ENCODE measurements around the gene MRGPRD.

MRGPRD gene

GRCh38 chr11:68992743-68993255 is 12.0 kb upstream of the MRGPRD start:
- H3K4me1 Mint-ChIP-seq, result peaks cover 2 to 4% of the 10 kb centered on the region in 2 donors
- H3K4me3 Mint-ChIP-seq, result no peak overlapping the region
- no peak for DNase-seq
- no peak overlapping the region for H3K27ac Mint-ChIP-seq
- H3K36me3 Mint-ChIP-seq, result no peaks in the 10 kb centered on the region
- peaks cover 33 to 50% of the 10 kb centered on the region in 2 donors for H3K27me3 Mint-ChIP-seq
- no peaks in the 10 kb centered on the region for H3K9me3 Mint-ChIP-seq
- no peak for ATAC-seq (replicated peaks)

GRCh38 chr11:68990995-68991780 is 10.4 kb upstream of the MRGPRD start:
- DNase-seq (no peak), ATAC-seq (replicated peaks) (no peak)
- H3K4me1 Mint-ChIP-seq, result peaks cover 2 to 4% of the 10 kb centered on the region in 2 donors
- H3K9me3 Mint-ChIP-seq, result peaks cover 8 to 13% of the 10 kb centered on the region in 2 donors
- H3K4me3 Mint-ChIP-seq, result no peak overlapping the region
- peaks cover 40 to 58% of the 10 kb centered on the region in 2 donors for H3K27me3 Mint-ChIP-seq
- peaks cover 5 to 10% of the 10 kb centered on the region in 2 donors for H3K36me3 Mint-ChIP-seq
- no peak overlapping the region for H3K27ac Mint-ChIP-seq

- DNase-seq, result no peak
- peaks cover 2 to 4% of the 10 kb centered on the region in 2 donors for H3K4me1 Mint-ChIP-seq
- peaks cover 5 to 10% of the 10 kb centered on the region in 2 donors for H3K36me3 Mint-ChIP-seq
- H3K9me3 Mint-ChIP-seq, result peaks cover 8 to 14% of the 10 kb centered on the region in 2 donors
- peaks cover 40 to 67% of the 10 kb centered on the region in 2 donors for H3K27me3 Mint-ChIP-seq
- no peak overlapping the region for H3K4me3 Mint-ChIP-seq
- H3K27ac Mint-ChIP-seq, result no peak overlapping the region
- ATAC-seq (replicated peaks), result no peak
These were observed 9.3 kb upstream of the MRGPRD start for GRCh38 chr11:68989936-68990606.

- H3K27me3 Mint-ChIP-seq, result peaks cover 34 to 62% of the 10 kb centered on the region in 2 donors
- no peak overlapping the region for H3K4me3 Mint-ChIP-seq
- DNase-seq (no peak), ATAC-seq (replicated peaks) (no peak)
- peaks cover 5 to 10% of the 10 kb centered on the region in 2 donors for H3K36me3 Mint-ChIP-seq
- H3K9me3 Mint-ChIP-seq, result peaks cover 8 to 14% of the 10 kb centered on the region in 2 donors
- H3K27ac Mint-ChIP-seq, result no peak overlapping the region
- H3K4me1 Mint-ChIP-seq, result peaks cover 2 to 4% of the 10 kb centered on the region in 2 donors
These were observed 7.7 kb upstream of the MRGPRD start for GRCh38 chr11:68988491-68988890.

GRCh38 chr11:68987211-68987610 is 6.4 kb upstream of the MRGPRD start:
- H3K36me3 Mint-ChIP-seq, result peaks cover 10 to 11% of the 10 kb centered on the region in 2 donors
- DNase-seq, result no peak
- H3K4me1 Mint-ChIP-seq, result no peaks in the 10 kb centered on the region
- peaks cover 15 to 22% of the 10 kb centered on the region in 2 donors for H3K9me3 Mint-ChIP-seq
- no peak overlapping the region for H3K4me3 Mint-ChIP-seq
- no peak overlapping the region for H3K27ac Mint-ChIP-seq
- no peak for ATAC-seq (replicated peaks)
- peaks cover 23 to 57% of the 10 kb centered on the region in 2 donors for H3K27me3 Mint-ChIP-seq

GRCh38 chr11:68983801-68984200 is 3.0 kb upstream of the MRGPRD start:
- Mint-ChIP-seq H3K27ac (no peak overlapping the region), H3K4me1 (no peaks in the 10 kb centered on the region), H3K9me3 (peaks cover 20 to 29% of the 10 kb centered on the region in 2 donors), H3K36me3 (peaks cover 10 to 11% of the 10 kb centered on the region in 2 donors), H3K4me3 (no peak overlapping the region), H3K27me3 (peaks cover 36 to 51% of the 10 kb centered on the region in 2 donors)
- DNase-seq, result no peak
- no peak for ATAC-seq (replicated peaks)

GRCh38 chr11:68982134-68982533 is 1.3 kb upstream of the MRGPRD start:
- H3K36me3 Mint-ChIP-seq, result peaks cover 8 to 11% of the 10 kb centered on the region in 2 donors
- H3K27ac Mint-ChIP-seq, result no peak overlapping the region
- no peak overlapping the region for H3K4me3 Mint-ChIP-seq
- H3K4me1 Mint-ChIP-seq, result no peaks in the 10 kb centered on the region
- H3K27me3 Mint-ChIP-seq, result peaks cover 42 to 58% of the 10 kb centered on the region in 2 donors
- ATAC-seq (replicated peaks), result no peak
- no peak for DNase-seq
- H3K9me3 Mint-ChIP-seq, result peaks cover 19 to 25% of the 10 kb centered on the region in 2 donors

GRCh38 chr11:68979931-68980775 is 633 bp downstream of the MRGPRD start:
- peaks cover 34 to 54% of the 10 kb centered on the region in 2 donors for H3K27me3 Mint-ChIP-seq
- H3K4me1 Mint-ChIP-seq, result no peaks in the 10 kb centered on the region
- ATAC-seq (replicated peaks) (no peak), DNase-seq (no peak)
- peaks cover 12 to 15% of the 10 kb centered on the region in 2 donors for H3K9me3 Mint-ChIP-seq
- H3K27ac Mint-ChIP-seq, result no peak overlapping the region
- peaks cover 0 to 6% of the 10 kb centered on the region in 2 donors for H3K36me3 Mint-ChIP-seq
- no peak overlapping the region for H3K4me3 Mint-ChIP-seq

GRCh38 chr11:68978931-68979594 is 1.7 kb downstream of the MRGPRD start:
- H3K27me3 Mint-ChIP-seq, result peaks cover 34 to 55% of the 10 kb centered on the region in 2 donors
- DNase-seq (no peak), ATAC-seq (replicated peaks) (no peak)
- H3K4me1 Mint-ChIP-seq, result peaks cover 3 to 5% of the 10 kb centered on the region in 2 donors
- no peak overlapping the region for H3K27ac Mint-ChIP-seq
- no peak overlapping the region for H3K4me3 Mint-ChIP-seq
- peaks cover 3 to 9% of the 10 kb centered on the region in 2 donors for H3K36me3 Mint-ChIP-seq
- peaks cover 15 to 19% of the 10 kb centered on the region in 2 donors for H3K9me3 Mint-ChIP-seq

- H3K9me3 Mint-ChIP-seq, result peaks cover 15 to 19% of the 10 kb centered on the region in 2 donors
- H3K4me1 Mint-ChIP-seq, result peaks cover 3 to 5% of the 10 kb centered on the region in 2 donors
- H3K27ac Mint-ChIP-seq, result no peak overlapping the region
- H3K27me3 Mint-ChIP-seq, result peaks cover 34 to 55% of the 10 kb centered on the region in 2 donors
- H3K36me3 Mint-ChIP-seq, result peaks cover 3 to 9% of the 10 kb centered on the region in 2 donors
- DNase-seq, result no peak
- ATAC-seq (replicated peaks), result no peak
- H3K4me3 Mint-ChIP-seq, result no peak overlapping the region
These were observed 2.2 kb downstream of the MRGPRD start for GRCh38 chr11:68978626-68978930.

- no peak overlapping the region for H3K27ac Mint-ChIP-seq
- DNase-seq, result no peak
- H3K27me3 Mint-ChIP-seq, result peaks cover 34 to 54% of the 10 kb centered on the region in 2 donors
- ATAC-seq (replicated peaks), result no peak
- peaks cover 3 to 9% of the 10 kb centered on the region in 2 donors for H3K36me3 Mint-ChIP-seq
- peaks cover 3 to 5% of the 10 kb centered on the region in 2 donors for H3K4me1 Mint-ChIP-seq
- H3K9me3 Mint-ChIP-seq, result peaks cover 15 to 19% of the 10 kb centered on the region in 2 donors
- H3K4me3 Mint-ChIP-seq, result no peak overlapping the region
These were observed 2.8 kb downstream of the MRGPRD start for GRCh38 chr11:68977781-68978625.

- H3K36me3 Mint-ChIP-seq, result peaks cover 3% of the 10 kb centered on the region in 2 donors
- H3K4me1 Mint-ChIP-seq, result peaks cover 3 to 5% of the 10 kb centered on the region in 2 donors
- DNase-seq, result no peak
These were observed 4.2 kb downstream of the MRGPRD start for GRCh38 chr11:68976563-68976962.

GRCh38 chr11:68976095-68976494 is 4.7 kb downstream of the MRGPRD start:
- peaks cover 32 to 58% of the 10 kb centered on the region in 2 donors for H3K27me3 Mint-ChIP-seq
- H3K27ac Mint-ChIP-seq, result no peak overlapping the region
- no peak for ATAC-seq (replicated peaks)
- DNase-seq, result no peak
- peaks cover 3 to 5% of the 10 kb centered on the region in 2 donors for H3K4me1 Mint-ChIP-seq
- peaks cover 3% of the 10 kb centered on the region in 2 donors for H3K36me3 Mint-ChIP-seq
- peaks cover 4 to 8% of the 10 kb centered on the region in 2 donors for H3K9me3 Mint-ChIP-seq
- H3K4me3 Mint-ChIP-seq, result no peak overlapping the region

More at GRCh38 chr11:68976563-68976962, 4.2 kb downstream of the MRGPRD start:
- Mint-ChIP-seq H3K27ac (no peak overlapping the region), H3K9me3 (peaks cover 4 to 5% of the 10 kb centered on the region in 2 donors), H3K4me3 (no peak overlapping the region), H3K27me3 (peaks cover 35 to 53% of the 10 kb centered on the region in 2 donors)
- no peak for ATAC-seq (replicated peaks)

Measured in stimulated activated naive B cell treated with anti-CD40 and anti-IgM and Interleukin-4, amounts not matched to agents 10 μg/mL and 1 μg/mL and 100 μg/mL, for 72 hours (primary cell).